Brain microvascular endothelial cell (primary cell): ENCODE data around the gene UBXN1.
A peak's percentile ranks its signal among the peaks of the same experiment; 100 is the strongest.

Experiments used
- DNase-seq: peaks from one replicate; pipeline ENCODE4 v3.0.0-alpha.2; 2020
- H3K27ac ChIP-seq: fragments of 250-450 bp; sonication (Bioruptor Pico); 2 replicates; pipeline ENCODE4 v1.5.1; 2020; ENCODE audit warnings: mild to moderate bottlenecking, moderate library complexity
- H3K27me3 ChIP-seq: fragments of 250-450 bp; sonication (Bioruptor Pico); replicated peaks from 2 replicates; pipeline ENCODE4 v1.5.1; 2020; ENCODE audit warnings: mild to moderate bottlenecking
- H3K36me3 ChIP-seq: fragments of 250-450 bp; sonication (Bioruptor Pico); replicated peaks from 2 replicates; pipeline ENCODE4 v1.5.1; 2020; ENCODE audit warnings: mild to moderate bottlenecking
- H3K4me3 ChIP-seq: 2 replicates; pipeline ENCODE4 v1.5.1; 2011; ENCODE audit warnings: low read depth, mild to moderate bottlenecking, control low read depth, low read length, moderate library complexity
- CTCF ChIP-seq: IDR thresholded peaks from 2 replicates; pipeline ENCODE4 v1.5.1; 2011; ENCODE audit warnings: low read depth, mild to moderate bottlenecking, moderate library complexity, low read length, control low read depth, inconsistent platforms; ENCODE audit errors: missing control alignments
- in situ Hi-C: cut with HindIII; loops from 2 replicates; pipeline ENCODE4 v1.10.0; 2017; ENCODE audit warnings: low sequenced_read_pairs, low pct_ligation_motif_present

UBXN1 gene

GRCh38 chr11:62678770-62679696, at the start of gene UBXN1:
Gene UBXN1, minus strand, starts transcription at chr11:62679073. Its CDS starts 150 bp downstream, at chr11:62678923.
- H3K4me3 ChIP-seq = peak within 1 kb of the TSS; percentile 95
- H3K27me3 ChIP-seq = no peaks in the 10 kb centered on the region
- TF ChIP-seq CTCF = no peak
- DNase-seq = peak; percentile 87
- H3K36me3 ChIP-seq = peaks cover 12% of the 10 kb centered on the region
- in situ Hi-C loops = no loop called here
- H3K27ac ChIP-seq = peak within 1 kb of the TSS; percentile 71

- TF ChIP-seq CTCF = no peak
Measured at GRCh38 chr11:62728171-62728988, 49.5 kb upstream of the UBXN1 start, which contains the start of gene TTC9C. Gene TTC9C, plus strand, starts transcription at chr11:62728486. Its CDS starts 363 bp downstream, at chr11:62728849.

GRCh38 chr11:62727872-62728170, 48.9 kb upstream of the UBXN1 start:
- Histone ChIP-seq H3K27ac (peak overlapping the region; percentile 95), H3K36me3 (peaks cover 18% of the 10 kb centered on the region), H3K4me3 (peak overlapping the region; percentile 93), H3K27me3 (no peaks in the 10 kb centered on the region)
- DNase-seq = peak; percentile 95
- in situ Hi-C loops = no loop called here
- TF ChIP-seq CTCF = no peak

More at GRCh38 chr11:62728171-62728988, 49.5 kb upstream of the UBXN1 start, which contains the start of gene TTC9C:
- DNase-seq = peak; percentile 87
- no peaks in the 10 kb centered on the region for H3K27me3 ChIP-seq
- H3K4me3 ChIP-seq = peak within 1 kb of the TSS; percentile 93
- H3K36me3 ChIP-seq = peaks cover 17% of the 10 kb centered on the region
- peak within 1 kb of the TSS; percentile 95 for H3K27ac ChIP-seq
- in situ Hi-C loops = no loop called here

- in situ Hi-C loops = no loop called here
- Histone ChIP-seq H3K4me3 (peak within 1 kb of the TSS; percentile 93), H3K27ac (peak within 1 kb of the TSS; percentile 95), H3K27me3 (no peaks in the 10 kb centered on the region), H3K36me3 (peaks cover 23% of the 10 kb centered on the region)
- DNase-seq = peak; percentile 96
- TF ChIP-seq CTCF = no peak
Measured at GRCh38 chr11:62727165-62727871, 48.4 kb upstream of the UBXN1 start, which contains the start of gene HNRNPUL2. Gene HNRNPUL2, minus strand, starts transcription at chr11:62727457. Its CDS starts 301 bp downstream, at chr11:62727156.

GRCh38 chr11:62726915-62727164, 48.0 kb upstream of the UBXN1 start:
- TF ChIP-seq CTCF = no peak
- Histone ChIP-seq H3K27me3 (no peaks in the 10 kb centered on the region), H3K4me3 (peak overlapping the region; percentile 93), H3K27ac (peak overlapping the region; percentile 95), H3K36me3 (peaks cover 28% of the 10 kb centered on the region)
- DNase-seq = no peak
- in situ Hi-C loops = no loop called here
